Myometrial cell (primary cell): ENCODE measurements around the gene ZNF345. TPM values are rescaled to one million over a fixed set of nuclear protein-coding genes. Genes with fewer than 3 reads are reported as not detected.

Experiments used
- total RNA-seq: library from RNA; depleted of rRNA; stranded (reverse); fragments of >200 nt; gene quantifications from 2 replicates; pipeline ENCODE4 v1.2.3, GENCODE V29; 2015

Gene ZNF345
- total RNA-seq = 0.53 and 0.58 TPM in 2 replicates

GRCh38 chr19:36850559-36851442, at the start of gene ZNF345:
ZNF345 (plus strand) TSS chr19:36850876; CDS start chr19:36876831, 25,955 bp downstream.

GRCh38 chr19:36837906-36838783, 12.5 kb upstream of the ZNF345 start, which contains the start of gene ZNF790:
ZNF790 (minus strand) TSS chr19:36838387; CDS start chr19:36825619, 12,768 bp downstream.

DNA sequence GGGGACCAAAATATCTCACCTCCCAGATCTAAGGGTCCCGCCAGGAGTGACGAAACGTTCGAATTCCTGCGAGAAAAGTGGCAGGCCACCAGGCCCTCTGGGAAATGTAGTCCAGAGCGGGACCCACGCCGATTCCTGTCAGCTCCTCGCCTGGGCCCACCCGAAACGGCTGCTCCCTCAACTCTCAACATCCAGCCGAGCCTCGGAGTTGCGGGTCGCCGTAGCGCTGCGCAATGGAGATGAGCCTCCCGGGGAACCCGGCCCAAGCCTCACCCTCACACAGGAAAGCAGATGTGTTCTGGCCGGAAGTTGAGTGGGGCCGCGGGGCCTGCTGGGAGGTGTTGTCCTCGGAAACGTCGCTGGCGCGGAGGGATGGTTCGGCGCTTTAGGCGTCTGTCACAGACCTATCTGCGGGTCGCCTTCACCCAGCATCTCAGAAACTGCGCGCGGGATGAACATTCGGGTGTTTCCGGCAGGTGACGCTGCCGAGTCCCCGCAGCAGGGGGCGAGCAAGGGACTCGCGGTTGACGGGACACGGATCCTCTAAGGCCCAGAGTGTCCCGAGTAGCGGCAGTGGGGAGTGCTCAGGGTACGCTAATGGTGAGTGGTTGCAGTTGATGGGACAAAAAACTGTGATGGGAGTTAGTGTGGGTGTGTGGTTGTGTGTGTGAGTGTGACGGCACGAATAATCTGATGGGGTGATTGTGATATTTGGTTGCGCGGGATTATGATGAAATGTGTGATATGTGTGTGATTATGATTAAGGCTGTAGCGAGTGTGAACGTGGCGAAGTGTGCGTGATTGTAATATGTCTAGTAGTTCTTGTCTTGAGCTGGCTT, 65.5 kb downstream of the ZNF345 start, which contains the start of the genes ZNF568 and ZNF829:
Gene ZNF568 (plus strand): TSS at position 341 of the 839 bp plus-strand sequence. CDS start 6,439 bp downstream, outside the sequence.
Gene ZNF829 (minus strand): TSS at position 300 of the 839 bp plus-strand sequence. CDS start 1,124 bp downstream, outside the sequence.

Other genes with a start within 250 kb of the ZNF345 start
- 8.1 and 9.6 TPM in 2 replicates for gene ZNF382, start 245.6 kb upstream of the ZNF345 start, total RNA-seq
- gene ZNF461, start 184.0 kb upstream of the ZNF345 start, total RNA-seq = 4.0 and 6.0 TPM in 2 replicates
- 2.5 and 13.0 TPM in 2 replicates for gene ZNF567, start 163.3 kb upstream of the ZNF345 start, total RNA-seq
- gene ZNF850, start 78.1 kb upstream of the ZNF345 start, total RNA-seq = 0.29 and 0.35 TPM in 2 replicates
- gene ZNF790, start 12.5 kb upstream of the ZNF345 start, total RNA-seq = 1.7 and 2.7 TPM in 2 replicates
- 1.9 and 2.3 TPM in 2 replicates for gene ZNF829, start 65.4 kb downstream of the ZNF345 start, total RNA-seq
- 3.5 and 3.7 TPM in 2 replicates for gene ZNF568, start 65.5 kb downstream of the ZNF345 start, total RNA-seq
- gene ZNF420, start 227.6 kb downstream of the ZNF345 start, total RNA-seq = 1.6 and 4.6 TPM in 2 replicates